HEK293T (cell line): ENCODE data around the gene TAL2.

Experiments used
- CTCF ChIA-PET: fragments of 350-600 bp; formaldehyde crosslinking; extraction: SDS; loops from one replicate; lab custom pipeline; 2021; ENCODE audit warnings: antibody characterized with exemption, inconsistent platforms; lab: Yijun Ruan, JAX
- POLR2A ChIA-PET: fragments of 350-600 bp; formaldehyde crosslinking; extraction: SDS; loops from one replicate; lab custom pipeline; 2020; ENCODE audit warnings: antibody characterized with exemption, inconsistent platforms; lab: Yijun Ruan, JAX
- DNase-seq: peaks from one replicate; pipeline ENCODE4 v3.0.0; 2012; ENCODE audit warnings: mixed read lengths; ENCODE audit errors: extremely low spot score
- ARNT ChIP-seq: fragments of 450-650 bp; IDR thresholded peaks from 2 replicates; pipeline ENCODE4 v1.6.1; 2017; ENCODE audit warnings: mild to moderate bottlenecking
- BHLHE40 ChIP-seq: fragments of 450-650 bp; IDR thresholded peaks from 2 replicates; pipeline ENCODE4 v1.6.1; 2016; ENCODE audit warnings: mild to moderate bottlenecking, moderate library complexity, borderline replicate concordance
- CTBP1 ChIP-seq: fragments of 450-650 bp; IDR thresholded peaks from 2 replicates; pipeline ENCODE4 v1.6.1; 2016; ENCODE audit warnings: borderline replicate concordance
- ELF4 ChIP-seq: fragments of 450-650 bp; IDR thresholded peaks from 2 replicates; pipeline ENCODE4 v1.6.1; 2017; ENCODE audit warnings: antibody characterized with exemption
- FOXA1 ChIP-seq: fragments of 450-650 bp; IDR thresholded peaks from 2 replicates; pipeline ENCODE4 v1.6.1; 2016; ENCODE audit warnings: mild to moderate bottlenecking
- FOXK2 ChIP-seq: fragments of 450-650 bp; IDR thresholded peaks from 2 replicates; pipeline ENCODE4 v1.6.1; 2016; ENCODE audit warnings: mild to moderate bottlenecking
- FOXM1 ChIP-seq: fragments of 450-650 bp; IDR thresholded peaks from 2 replicates; pipeline ENCODE4 v1.6.1; 2017; ENCODE audit warnings: mild to moderate bottlenecking, borderline replicate concordance
- HDGF ChIP-seq: fragments of 450-650 bp; IDR thresholded peaks from 2 replicates; pipeline ENCODE4 v1.6.1; 2017; ENCODE audit warnings: antibody characterized with exemption, borderline replicate concordance
- L3MBTL2 ChIP-seq: fragments of 450-650 bp; conservative IDR thresholded peaks from 2 replicates; pipeline ENCODE4 v1.6.1; 2016; ENCODE audit warnings: mild to moderate bottlenecking
- LEF1 ChIP-seq: fragments of 450-650 bp; IDR thresholded peaks from 2 replicates; pipeline ENCODE4 v1.6.1; 2017; ENCODE audit warnings: mild to moderate bottlenecking, borderline replicate concordance
- NFRKB ChIP-seq: fragments of 450-650 bp; IDR thresholded peaks from 2 replicates; pipeline ENCODE4 v1.6.1; 2016; ENCODE audit warnings: mild to moderate bottlenecking, moderate library complexity
- SP1 ChIP-seq: fragments of 450-650 bp; IDR thresholded peaks from 2 replicates; pipeline ENCODE4 v1.6.1; 2017
- SUZ12 ChIP-seq: fragments of 450-650 bp; IDR thresholded peaks from 2 replicates; pipeline ENCODE4 v1.6.1; 2016; ENCODE audit warnings: mild to moderate bottlenecking
- TARDBP ChIP-seq: fragments of 450-650 bp; IDR thresholded peaks from 2 replicates; pipeline ENCODE4 v1.6.1; 2016
- ZNF384 ChIP-seq: fragments of 450-650 bp; IDR thresholded peaks from 2 replicates; pipeline ENCODE4 v1.6.1; 2016
- TF ChIP-seq, protein P1 (sequence below): fragments of 450-650 bp; IDR thresholded peaks from 2 replicates; pipeline ENCODE4 v1.6.1; 2016

The TAL2 gene

DNA sequence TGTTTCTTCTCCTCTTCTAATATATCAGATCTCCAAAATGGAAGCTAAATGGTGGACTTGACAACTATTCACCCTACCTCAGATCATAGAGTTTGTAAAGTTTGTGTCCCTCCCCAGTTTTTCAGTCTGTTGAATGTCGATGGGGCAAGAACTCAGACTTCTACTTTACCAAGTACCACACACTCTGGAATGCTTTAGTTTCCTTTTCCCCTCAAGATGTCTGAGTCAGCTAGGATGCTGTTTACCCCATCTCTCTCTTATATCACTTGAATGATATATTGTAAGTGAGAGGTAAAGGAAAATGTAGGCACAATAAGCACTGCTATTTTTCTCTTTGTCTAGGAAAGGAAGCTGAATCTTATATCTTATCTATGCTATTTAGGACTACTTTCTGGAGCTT lies 25.9 kb upstream of the TAL2 start:
- TF ChIP-seq FOXM1 = no peak
- TF ChIP-seq BHLHE40 = no peak
- no peak for TF ChIP-seq HDGF
- TF ChIP-seq TARDBP = no peak
- TF ChIP-seq CTBP1 = no peak
- TF ChIP-seq, protein P1, sequence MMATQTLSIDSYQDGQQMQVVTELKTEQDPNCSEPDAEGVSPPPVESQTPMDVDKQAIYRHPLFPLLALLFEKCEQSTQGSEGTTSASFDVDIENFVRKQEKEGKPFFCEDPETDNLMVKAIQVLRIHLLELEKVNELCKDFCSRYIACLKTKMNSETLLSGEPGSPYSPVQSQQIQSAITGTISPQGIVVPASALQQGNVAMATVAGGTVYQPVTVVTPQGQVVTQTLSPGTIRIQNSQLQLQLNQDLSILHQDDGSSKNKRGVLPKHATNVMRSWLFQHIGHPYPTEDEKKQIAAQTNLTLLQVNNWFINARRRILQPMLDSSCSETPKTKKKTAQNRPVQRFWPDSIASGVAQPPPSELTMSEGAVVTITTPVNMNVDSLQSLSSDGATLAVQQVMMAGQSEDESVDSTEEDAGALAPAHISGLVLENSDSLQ = no peak
- CTCF ChIA-PET = no interaction called here
- POLR2A ChIA-PET = no interaction called here
- DNase-seq = no peak

DNA sequence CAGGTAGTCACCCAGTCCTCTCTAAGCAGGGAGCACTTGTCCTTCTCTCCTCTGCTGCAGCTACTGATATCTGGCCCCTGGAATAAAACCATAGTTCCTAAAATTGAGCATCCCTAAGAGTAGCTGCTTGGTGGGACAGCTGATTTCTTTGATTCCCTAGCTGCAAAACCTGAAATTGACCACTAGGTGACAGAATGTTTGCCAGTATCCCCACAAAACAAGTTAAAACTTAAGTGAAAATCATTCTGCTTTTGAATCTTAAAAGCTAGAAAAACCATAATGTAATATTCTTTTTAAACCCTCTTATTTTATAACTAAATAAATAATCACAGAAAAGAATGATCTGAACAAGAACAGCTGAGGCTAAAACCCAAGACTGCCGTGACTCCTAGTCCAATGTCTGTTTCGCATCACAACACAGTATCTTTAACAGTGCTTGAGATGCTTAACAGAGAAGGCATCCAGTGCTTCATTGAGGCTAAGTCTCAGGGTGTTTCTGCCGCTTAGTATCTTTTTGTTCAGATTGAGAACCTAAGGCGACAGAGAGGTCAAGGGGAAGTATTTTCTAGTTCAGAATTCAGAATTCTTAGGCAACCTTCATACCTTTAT lies 24.4 kb upstream of the TAL2 start:
- ChIA-PET CTCF (interaction anchor here (0.6 to 1.3 kb wide), 6 partner anchors 8 to 81 kb away, joined by 3 to 5 read pairs (median 3); no protein-coding TSS in a partner anchor), POLR2A (interaction anchor here (1.8 kb wide), 1 partner anchor 56 kb away, joined by 6 read pairs; the partner anchor contains the start of gene TMEM38B)
- TF ChIP-seq FOXA1 (no peak), NFRKB (no peak), HDGF (no peak), LEF1 (no peak), TARDBP (no peak), ARNT (no peak), CTBP1 (no peak), ELF4 (no peak), ZNF384 (no peak), FOXK2 (no peak), L3MBTL2 (no peak)
- TF ChIP-seq, protein P1 = no peak
- DNase-seq = no peak

DNA sequence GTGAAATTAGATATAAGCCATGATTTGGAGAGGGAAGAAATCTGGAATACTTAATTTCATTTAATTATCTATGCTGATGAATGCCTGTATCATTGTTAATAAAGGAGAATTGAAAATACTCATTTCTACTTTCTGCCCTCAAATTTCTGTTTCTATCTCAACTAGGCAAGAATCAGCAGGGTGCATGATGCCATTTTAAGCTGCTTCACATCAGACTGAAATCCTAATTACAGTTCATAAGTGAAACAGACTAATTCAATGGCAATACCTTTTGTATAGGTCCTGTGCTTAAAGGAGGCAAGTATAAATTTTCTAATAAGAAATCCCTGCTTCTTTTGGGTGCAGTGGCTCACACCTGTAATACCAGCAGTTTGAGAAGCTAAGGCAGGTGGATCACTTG lies 22.3 kb upstream of the TAL2 start:
- no peak for DNase-seq
- CTCF ChIA-PET = no interaction called here
- POLR2A ChIA-PET = no interaction called here
- TF ChIP-seq CTBP1 (no peak), FOXA1 (no peak), HDGF (no peak), SUZ12 (no peak), L3MBTL2 (no peak), ELF4 (no peak), FOXM1 (no peak)

DNA sequence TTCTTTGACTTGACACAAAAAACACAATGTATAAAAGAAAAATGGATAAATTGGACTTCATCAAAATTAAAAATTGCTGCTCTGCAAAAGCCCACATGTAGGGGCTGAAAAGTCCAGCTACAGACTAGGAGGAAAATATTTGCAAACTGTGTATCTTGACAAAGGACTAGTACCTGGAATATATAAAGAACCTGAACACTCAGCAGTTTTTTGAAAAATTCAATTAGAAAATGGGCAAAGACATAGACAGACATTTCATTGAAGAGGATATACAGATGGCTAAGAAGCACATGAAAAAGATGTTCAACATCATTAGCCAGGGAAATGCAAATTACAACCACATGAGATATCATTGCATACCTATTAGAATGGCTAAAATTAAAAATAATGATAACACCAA lies 18.5 kb upstream of the TAL2 start:
- TF ChIP-seq NFRKB (no peak), FOXA1 (no peak), FOXM1 (no peak), LEF1 (no peak), TARDBP (no peak), SP1 (no peak), ELF4 (no peak), HDGF (no peak), FOXK2 (no peak), ZNF384 (no peak), CTBP1 (no peak), ARNT (no peak)
- ChIA-PET CTCF (no interaction called here), POLR2A (no interaction called here)
- DNase-seq = no peak

DNA sequence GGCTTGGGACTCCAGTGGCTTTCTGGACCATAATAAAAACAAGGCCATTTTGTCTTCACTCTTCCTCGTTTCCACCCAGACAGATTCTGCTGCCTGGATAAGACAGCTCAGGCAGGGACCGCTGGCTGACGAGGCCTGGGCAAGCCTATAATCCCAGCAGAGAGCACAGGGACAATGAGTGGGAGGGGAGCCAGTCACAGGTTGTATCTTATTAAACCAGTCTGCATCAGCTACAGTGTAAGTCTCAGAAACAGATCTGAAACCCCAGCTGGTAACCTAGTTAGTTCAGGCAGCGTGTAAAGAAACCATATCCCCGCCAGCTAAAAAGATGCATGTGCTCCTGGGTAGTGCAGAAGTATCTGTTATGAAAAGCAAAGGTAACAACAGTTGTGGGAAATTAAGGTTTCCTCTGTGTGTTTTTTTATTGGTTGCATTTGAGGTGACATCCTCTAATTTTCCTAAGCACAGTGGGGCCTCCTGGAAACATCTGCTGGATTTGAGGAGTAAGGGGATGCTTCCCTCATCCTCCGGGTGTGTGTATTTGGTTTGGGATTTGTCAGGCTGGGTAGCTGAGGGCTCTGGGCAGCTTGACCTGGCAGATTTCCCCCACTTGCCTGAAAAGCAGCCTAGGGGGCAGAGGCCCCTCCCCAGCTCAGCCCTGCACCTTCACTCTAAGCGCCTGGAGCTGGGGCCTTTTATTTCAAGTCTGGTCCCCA lies 15.2 kb upstream of the TAL2 start:
- CTCF ChIA-PET = interaction anchor here (0.6 to 1.1 kb wide), 3 partner anchors 9 to 190 kb away, joined by 3 to 5 read pairs (median 3); no protein-coding TSS in a partner anchor

More for the DNA sequence above, 15.2 kb upstream of the TAL2 start:
- TF ChIP-seq ZNF384 (no peak), FOXK2 (no peak), BHLHE40 (no peak), SUZ12 (no peak), LEF1 (no peak), FOXA1 (no peak), L3MBTL2 (no peak), TARDBP (no peak), CTBP1 (no peak), ELF4 (no peak), HDGF (no peak), ARNT (no peak), SP1 (no peak), FOXM1 (no peak), NFRKB (no peak)
- TF ChIP-seq, protein P1 = no peak
- POLR2A ChIA-PET = interaction anchor here (1.1 kb wide), 1 partner anchor 8 kb away, joined by 3 read pairs; no protein-coding TSS in a partner anchor
- no peak for DNase-seq
